Left lobe of liver (tissue), 2 donors: ENCODE data around the gene B4GALT1. TPM values are rescaled to one million over a fixed set of nuclear protein-coding genes. Genes with fewer than 3 reads are reported as not detected.

Source experiments
- ATAC-seq: fragments of 200-7000 bp; cut with Tn5 transposase; one replicate; pipeline ENCODE4 v1.9.1; 2020; ENCODE audit warnings: mild to moderate bottlenecking, moderate library complexity
- DNase-seq: peaks from one replicate; pipeline ENCODE4 v3.0.0-alpha.2; 2020; ENCODE audit warnings: low spot score
- total RNA-seq: library from RNA; stranded (reverse); gene quantifications from one replicate; pipeline ENCODE4 v1.2.1, GENCODE V29; 2021
- donor health status: DM: no; HTN: no; CAD: no; lungs with moderate emphysema.
- donor health status: DM: no; HTN: yes; CAD: no.

The B4GALT1 gene
- total RNA-seq, 1 donor from 2014 or later = 48.2 TPM

DNA sequence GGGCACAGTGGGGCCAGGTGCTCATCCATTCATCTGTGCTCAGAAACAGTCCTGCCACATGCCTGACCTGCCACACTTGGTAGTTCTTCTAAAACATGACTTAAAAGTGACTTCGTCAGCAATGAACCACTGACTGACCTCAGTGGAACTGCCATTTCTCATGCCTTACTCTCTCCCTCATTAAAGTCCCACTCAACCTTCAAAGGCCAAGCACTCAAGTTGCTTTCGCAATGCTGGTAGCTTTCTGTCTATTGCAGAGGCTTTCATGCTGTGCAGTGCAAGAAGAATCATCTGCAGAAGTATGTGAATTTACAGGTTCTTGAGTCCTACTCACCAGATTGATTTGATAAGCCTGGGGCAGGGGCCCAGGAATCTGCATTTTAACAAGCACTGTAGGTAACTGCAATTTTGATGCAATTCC lies 23.9 kb downstream of the B4GALT1 start:
- ATAC-seq (no peak), DNase-seq (peak; percentile 42)

DNA sequence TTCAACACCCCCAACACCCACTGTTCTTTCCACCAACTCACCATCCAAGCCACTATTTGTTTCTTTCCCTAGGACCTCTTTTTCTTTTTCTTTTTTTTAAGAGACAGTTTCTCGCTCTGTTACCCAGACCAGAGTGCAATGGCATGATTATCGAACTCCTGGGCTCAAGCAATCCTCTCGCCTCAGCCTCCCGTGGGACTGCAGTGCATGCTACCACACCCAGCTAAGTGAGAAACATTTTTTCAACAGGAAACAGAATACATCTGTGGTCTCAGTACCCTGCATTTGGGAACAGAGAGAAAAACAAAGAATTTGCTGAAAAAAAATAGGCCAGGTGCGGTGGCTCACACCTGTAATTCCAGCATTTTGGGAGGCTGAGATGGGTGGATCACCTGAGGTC lies 24.6 kb downstream of the B4GALT1 start:
- DNase-seq = peak; percentile 8
- ATAC-seq = no peak

DNA sequence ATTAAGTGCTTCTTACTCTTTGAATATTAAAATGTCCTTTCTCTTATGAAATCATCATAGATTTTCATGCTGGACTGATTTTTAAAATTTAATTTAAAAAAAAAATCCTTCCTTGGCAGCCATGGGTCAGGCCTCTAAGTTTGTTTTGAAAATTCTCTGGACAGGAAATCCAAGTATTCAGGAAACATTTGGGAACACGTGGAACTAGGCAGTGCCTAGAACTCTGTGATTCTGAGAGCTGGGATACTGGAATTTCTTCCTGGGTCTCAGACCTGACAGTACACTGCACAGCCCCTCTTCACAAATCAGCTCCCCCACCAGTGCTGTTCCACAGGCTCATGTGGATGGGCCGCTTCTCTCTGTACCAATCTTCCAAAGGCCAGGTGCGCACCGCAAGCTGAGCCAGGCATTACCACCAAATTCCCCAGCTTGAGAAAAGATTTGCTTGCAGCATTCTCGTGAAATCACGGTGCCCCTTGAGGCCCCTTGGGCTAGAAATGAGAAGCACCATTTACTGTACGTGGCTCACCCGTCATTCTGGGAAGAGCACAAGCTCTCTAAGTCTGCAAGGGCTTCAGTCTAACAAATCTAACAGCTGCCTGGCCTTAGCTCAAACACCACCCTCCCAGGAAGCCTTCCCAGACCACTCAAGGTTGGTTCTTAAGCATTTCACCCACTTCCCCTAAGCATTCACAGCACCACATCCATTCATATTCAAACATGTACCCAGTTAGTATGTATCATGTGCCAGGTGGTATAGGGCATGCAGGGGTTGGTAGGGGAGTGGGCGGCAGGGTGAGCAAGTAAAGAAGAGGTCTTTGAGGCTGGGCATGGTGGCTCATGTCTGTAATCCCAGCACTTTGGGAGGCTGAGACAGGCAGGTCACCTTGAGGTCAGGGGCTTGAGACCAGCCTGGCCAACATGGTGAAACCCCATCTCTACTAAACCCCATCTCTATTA lies 26.5 kb downstream of the B4GALT1 start:
- ATAC-seq = no peak
- peak; percentile 44 for DNase-seq

DNA sequence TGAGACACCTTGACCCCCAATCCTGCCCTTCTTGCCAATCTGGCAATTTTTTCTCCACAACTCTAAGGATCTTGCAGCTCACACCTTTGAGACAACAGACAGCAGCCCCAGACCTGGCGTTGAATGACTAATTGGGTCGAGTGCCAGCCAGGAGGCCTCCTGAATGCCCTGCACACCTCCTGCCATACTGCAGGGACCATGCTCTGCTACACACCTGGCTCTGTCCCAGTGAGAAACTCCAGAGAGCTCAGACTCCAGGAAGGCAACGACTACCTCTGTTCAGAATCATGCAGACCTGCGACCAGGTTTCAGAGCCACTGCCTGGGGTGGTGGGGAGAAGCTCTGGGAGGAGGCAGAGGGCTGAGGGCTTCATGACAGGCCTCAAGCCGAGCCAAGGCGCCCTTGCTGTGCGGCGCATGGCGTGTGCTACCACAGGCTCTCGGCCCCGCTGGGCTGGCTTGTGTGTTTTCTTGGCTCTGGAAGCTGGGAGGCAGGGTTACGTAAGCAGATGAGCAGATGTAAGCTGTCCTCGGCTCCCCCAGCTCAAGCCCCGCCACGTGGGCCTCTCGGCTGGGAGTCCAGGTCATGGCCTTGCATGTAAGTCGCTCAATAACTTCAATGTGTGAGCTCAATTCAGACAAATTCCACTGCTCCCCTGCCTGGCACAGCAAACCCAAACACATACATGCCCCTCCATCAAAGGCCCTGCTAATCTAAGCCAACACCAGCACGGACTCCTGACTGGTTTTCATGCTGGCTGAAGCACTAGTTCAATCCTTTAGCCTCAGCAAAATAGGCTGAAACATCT lies 27.5 kb downstream of the B4GALT1 start:
- ATAC-seq (peak; percentile 83), DNase-seq (peak; percentile 97)

DNA sequence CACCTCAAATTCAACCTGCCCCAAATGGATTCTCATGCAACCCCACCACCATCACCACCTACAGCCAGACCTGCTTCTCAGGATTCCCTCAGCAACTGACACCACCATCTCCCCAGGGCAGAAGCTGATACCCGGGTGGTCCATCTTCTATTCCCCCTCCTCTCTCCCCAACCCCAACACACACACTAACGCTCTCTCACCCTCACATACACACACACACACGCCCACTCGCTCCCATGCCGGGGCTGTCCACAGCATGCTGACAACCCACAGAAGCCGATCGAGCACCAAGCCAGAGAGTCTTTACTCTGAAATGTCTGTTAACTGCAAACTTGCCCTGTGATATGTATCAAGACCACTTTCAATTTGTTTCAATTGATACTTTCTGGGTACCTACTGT lies 28.4 kb downstream of the B4GALT1 start:
- ATAC-seq (no peak), DNase-seq (peak; percentile 33)

DNA sequence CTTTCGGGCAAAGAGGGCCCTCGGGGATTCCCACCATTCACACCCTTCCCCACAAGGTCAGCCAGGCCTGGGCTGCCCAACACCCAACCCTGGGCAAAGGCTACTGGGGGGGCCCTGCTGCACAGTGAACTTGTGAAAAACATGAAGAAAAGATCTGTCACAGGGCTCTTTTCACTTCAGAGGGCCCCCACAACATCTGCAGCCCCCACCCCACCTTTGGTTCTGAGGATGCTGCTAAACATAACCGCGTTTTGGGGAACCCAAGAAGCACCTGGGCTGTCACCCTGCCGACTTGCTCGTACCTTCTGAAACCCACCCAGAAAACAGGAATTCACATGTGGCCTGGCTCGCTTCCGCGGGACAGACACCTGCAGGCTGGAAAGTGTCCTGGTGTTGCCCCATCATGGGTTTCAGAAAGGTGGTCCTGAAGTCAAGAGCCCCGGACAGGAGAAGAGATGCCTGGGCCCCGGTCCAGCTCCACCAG lies 29.3 kb downstream of the B4GALT1 start:
- ATAC-seq (no peak), DNase-seq (peak; percentile 43)

DNA sequence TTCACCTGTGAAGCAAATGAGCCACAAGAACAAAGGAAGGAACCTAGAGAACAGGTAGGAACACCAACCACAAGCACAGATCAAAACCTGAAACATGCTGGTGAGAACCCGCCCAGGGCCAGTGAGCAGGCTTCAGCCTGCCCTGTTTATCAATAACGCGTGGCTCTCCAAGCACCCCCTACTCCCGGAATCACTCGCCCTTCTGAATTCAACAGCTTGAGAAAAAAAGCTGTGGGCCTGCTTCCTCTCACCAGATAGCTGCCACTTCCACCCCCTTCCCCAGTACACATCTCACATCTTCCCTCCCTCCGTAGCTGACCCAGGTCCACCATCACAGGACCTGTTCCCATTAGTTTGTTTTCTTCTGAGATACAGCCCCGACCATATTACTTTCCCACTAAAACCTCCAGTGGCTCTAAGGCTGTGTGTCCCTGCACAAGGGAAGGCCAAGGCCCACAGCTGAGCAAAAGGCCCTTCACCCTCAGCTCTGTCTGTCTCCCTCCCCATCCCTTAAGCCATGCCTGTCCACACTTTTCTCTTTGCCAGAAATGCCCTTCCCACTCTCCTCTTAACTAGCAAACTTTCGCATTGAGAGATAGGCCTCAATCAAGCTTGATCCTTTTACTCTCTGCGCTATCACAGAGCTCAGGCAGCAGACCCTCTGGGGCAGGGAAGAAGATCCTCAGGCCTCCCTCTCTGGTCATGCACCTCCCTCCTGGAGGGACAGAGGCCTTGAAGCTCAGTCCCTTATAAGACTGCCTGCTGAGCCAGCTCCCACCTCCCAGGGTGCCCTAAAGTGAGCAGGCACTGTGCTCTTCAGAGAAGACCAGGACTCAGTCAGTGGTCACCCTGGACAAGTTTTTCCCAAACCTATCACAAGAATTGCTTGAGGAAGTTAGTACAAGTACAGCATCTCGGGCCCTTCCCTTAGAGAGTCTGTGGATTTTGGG lies 30.1 kb downstream of the B4GALT1 start:
- DNase-seq (peak; percentile 29), ATAC-seq (no peak)

DNA sequence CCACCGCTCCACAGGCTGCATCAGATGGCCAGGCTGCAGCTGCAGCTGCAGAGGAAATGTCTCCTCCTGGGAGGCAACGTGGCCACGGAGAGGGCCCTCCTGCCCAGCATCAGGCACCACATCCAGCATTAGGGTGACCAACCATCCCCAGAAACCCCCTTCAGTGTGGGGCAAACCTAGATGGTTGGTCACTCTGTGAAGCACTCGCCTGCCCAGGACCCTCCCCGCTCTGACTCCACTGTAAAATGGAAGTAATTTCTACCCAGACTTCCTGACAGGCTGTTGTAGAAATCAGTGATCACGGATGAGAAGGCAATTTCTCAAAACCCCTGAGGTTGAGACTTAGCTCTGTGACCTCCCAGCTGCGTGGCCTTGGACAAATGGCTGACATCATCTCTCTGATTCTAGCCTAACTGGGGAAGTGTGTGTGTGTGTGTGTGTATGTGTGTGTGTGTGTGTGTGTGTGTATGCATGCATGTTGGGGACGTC lies 31.6 kb downstream of the B4GALT1 start:
- no peak for ATAC-seq
- peak; percentile 42 for DNase-seq

DNA sequence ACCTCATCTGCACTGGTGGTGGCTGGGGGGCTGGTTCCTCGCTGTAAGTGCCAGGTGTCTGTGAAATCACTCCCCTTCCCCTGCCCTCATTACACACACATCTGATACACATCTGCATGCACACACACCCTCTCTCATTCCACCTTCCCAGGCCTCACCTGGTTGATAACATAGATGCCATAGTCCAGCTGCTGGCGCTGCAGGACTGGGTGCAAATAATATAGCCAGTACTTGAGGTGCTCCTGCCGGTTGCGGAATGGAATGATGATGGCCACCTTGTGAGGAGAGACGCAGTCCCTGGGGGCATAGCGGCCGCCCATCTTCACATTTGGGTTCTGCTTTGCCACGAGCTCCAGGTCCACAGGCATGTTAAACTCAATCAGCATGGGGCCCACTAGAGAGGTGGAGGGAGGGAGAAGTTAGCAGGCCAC lies 32.1 kb downstream of the B4GALT1 start:
- DNase-seq = peak; percentile 37
- ATAC-seq = no peak

DNA sequence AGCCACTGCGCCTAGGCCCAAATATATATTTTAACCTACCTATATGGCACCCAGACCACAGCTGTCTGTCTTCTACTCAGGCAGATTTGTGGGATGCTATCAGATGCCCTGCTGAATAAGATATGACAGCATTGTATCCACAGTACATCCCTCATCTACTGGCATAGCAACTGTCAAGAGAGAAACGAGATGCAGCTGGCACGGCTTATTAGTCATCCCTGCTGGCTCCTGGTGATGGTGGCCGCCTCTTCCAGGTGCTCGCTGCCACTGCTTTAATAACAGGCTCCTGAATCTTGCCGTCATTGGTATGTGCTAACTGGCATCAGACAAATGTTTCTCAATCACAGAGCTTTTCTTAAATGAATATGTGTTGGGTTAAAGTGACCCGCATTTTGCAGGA lies 34.0 kb downstream of the B4GALT1 start:
- ATAC-seq = peak; percentile 8
- DNase-seq = peak; percentile 44

DNA sequence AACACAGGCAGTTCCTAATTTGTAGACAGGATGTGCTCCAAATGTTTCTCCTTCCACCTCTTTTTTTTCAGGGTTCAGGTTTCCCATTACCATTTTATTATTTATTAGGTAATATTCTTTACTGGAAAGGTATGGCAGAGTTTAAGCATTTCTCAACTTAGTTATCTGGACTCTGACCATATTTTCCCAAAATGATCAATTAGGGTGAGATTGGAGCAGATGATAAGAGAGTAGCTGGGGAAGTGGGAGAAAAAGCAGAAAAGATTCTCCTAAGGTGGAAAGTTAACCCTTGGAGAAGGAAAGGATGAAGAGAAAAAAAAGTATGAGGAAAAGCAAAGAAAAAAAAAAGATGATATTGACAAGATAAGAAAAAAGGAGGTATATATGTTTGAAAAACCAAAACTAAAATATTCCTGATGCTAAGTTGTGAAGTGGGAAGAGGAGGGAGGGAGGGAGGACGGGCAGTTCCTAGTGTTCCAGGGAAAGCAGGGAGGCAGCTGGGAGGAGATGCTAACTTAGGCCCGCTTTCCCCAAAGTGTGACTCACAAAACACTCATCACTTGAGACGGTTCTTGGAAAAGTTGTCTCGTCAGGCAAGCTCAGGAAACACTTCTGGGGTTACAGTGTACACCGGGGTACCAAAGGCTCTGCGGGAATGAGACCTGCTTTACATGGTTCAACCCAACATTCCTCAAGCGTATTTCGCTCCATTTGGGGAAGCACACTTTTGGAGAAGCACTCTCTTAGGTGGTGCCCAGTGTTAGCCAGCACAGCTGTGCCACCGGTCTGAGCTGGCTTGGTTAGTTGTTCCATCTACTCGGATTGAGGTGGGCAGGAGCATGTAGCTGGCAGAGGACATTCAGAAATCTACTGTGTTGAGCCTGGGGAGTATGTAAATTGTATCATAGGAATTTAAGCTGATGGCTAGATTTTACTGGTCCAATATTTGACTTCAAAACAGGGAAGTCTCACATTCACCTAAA lies 35.1 kb downstream of the B4GALT1 start:
- ATAC-seq (peak; percentile 49), DNase-seq (no peak)

DNA sequence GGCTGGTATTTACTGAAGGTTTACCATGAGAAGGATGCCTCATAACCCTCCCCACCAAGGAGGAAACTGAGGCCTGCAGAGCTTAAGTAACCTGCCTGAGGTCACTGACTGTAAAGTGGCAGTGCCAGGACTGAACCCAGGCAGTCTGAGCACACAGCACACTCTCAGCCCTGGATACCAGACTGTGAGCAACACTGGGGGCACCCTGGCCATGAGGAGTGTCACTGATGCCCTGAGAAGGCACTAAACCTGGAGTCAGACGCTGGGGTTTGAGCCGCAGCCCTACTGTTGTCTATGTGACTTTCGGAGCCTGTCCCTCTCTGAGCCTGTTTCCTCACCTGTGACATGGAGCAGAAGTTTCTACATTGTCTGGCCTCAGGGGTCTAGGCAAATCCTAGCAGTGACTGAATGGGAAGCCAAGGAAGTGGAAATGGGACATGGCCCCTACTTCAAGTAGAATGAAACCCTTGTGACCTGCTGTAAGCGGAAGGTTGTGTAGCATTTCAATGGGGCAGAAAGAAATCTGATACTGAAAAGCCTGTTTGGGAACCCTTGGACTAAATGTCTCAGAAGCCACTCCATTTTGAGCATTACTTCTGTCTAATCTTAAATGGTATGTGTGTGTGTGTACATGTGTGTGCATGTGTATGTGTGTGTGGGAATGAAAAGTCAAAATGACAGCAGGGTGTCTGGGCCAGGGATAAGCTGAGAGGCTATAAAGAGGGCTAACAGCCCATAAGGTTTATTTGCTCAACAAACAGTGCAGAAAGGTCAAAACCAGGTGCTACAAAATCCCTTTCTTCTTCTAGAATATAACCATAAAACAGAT lies 36.0 kb downstream of the B4GALT1 start:
- no peak for DNase-seq
- peak; percentile 66 for ATAC-seq

DNA sequence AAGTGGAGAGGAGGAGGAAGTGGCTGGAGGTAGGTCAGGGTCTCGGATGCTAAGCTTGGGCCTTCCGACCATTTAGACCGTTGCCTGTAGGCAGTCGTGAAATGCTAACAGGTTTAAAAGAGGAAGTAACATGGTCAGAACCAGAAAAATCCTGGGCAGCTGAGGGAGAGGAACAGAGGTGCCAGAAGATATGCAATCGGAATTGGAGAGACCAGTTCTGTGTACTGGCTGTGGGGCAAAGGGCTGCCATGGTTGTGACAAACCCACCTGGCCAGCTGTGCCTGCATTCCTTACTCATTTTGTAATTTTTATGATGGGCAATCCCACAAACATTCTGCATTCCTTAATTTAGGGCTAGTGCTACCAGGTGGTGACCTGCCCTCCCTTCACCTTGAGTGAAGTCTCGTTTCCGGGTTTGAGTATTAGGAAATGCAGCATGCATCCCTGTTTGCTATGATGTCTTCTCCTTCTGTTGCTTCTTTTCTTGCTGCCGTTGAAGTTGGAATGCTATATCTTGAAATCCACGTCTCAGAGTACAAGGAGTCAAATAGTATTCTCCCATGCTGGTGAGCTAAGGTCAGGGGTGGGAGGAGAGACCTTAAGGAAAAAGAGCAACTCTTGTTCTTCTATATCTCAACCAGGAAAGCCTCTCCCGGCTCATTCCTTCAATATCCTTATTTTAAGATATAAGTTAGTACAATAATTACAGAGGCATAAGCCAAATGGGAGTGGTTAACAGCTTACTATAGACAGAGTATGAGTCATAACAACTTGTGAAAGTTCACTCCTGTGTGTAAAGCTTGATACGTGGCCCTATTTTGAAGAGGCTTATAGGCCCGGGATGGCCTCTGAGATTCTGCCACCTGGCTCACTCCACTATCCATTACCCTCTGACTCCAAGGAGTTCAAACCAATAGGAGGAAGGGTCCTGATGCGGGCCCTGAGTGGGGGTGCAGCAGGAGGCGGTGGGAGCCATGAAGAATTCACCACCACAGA lies 37.0 kb downstream of the B4GALT1 start:
- DNase-seq (peak; percentile 44), ATAC-seq (no peak)

DNA sequence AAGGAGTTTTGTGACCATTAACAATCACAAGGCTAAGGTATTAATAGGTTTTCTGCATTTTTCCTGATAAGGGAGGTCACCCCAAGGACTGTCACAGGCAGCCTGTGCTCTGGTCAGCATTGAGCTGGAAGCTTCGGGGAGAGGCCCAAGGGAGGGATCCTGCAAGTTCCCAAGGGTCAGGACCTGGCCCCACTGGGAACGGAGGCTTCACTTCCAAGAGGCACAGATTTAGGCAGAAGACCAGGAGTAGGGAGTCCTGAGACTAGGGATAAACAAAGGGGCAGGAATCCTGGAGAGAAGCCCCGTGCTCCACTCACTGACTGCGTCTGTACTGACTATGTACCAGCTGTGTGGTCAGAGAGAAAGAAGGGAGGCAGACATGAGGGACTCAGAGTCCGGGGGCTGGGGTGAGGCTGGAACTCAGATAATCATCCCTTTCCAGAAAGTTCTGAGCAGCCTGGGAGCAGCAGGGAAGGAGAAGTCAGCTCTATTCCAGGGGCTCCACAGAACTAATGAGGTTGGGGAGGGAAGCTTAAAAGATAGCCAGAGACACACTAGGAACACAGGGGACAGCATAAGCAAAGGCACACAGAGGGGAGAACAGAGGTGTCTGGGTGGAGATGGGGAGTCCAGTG lies 37.8 kb downstream of the B4GALT1 start:
- no peak for ATAC-seq
- peak; percentile 36 for DNase-seq

DNA sequence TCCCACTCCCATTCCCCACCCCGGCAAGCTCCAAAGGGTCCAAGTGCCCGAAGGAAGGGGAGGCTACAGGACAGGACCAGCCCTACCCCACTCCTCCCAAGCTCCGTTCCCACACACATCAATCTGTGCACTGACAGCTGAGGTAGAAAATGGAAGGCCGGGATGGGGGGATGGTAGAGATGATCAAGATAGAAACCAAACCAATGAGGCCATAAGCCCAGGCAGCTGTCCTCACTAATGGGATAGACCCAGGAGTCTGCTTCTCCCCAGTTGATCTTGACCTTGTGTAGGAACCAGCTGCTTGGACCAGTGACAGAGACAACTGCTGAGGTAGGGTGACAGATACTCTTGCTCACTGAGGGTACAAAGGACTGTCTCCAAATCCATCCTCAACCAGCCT lies 38.6 kb downstream of the B4GALT1 start:
- DNase-seq = no peak

DNA sequence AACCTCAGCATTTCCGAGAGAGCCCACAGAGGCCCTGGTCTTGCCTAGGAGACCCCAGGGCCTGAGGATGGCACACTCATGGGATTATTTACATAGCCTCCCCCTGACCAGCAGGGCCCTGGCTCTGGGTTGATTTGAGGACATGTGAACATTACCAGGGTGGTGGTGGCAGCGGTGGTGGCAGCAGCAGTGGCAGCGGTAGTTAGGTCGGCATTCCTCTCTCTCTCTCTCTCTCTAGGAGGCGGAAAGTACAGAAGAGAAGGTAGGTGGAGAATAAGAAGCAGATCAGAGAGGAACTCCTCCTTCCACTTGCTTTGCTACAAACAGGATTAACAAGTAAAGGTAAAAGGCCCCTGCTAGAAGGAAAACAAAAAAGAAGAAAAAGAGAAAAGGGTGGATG lies 39.3 kb downstream of the B4GALT1 start:
- no peak for DNase-seq
- ATAC-seq = no peak

More for the DNA sequence above, 38.6 kb downstream of the B4GALT1 start:
- no peak for ATAC-seq
